ENCODE results near the gene TEX53. TPM values are rescaled to one million over a fixed set of nuclear protein-coding genes. Genes with fewer than 3 reads are reported as not detected.

TEX53 gene
- total and polyA plus RNA-seq, 10 of the 15 experiments (the other 5 are each of a cell fraction or from before 2014, with no cell fraction given) = not detected

- ChIA-PET POLR2A (no interaction called here), SMC1A (ENCODE audit: uncharacterized antibody, unreplicated experiment) (no interaction called here), RAD21 (ENCODE audit: unreplicated experiment) (no interaction called here), CTCF (no interaction called here)
- Histone ChIP-seq H2AFZ (ENCODE audit: control insufficient read depth, low read depth, low read length) (no peak overlapping the region), H3K4me1 (ENCODE audit: control insufficient read depth, insufficient read depth, low read length) (peaks cover 4% of the 10 kb centered on the region), H3K36me3 (ENCODE audit: control insufficient read depth in 2 of 2, insufficient read depth in 2 of 2, low read length in 1 of 2) (no peaks in the 10 kb centered on the region), H3K4me3 (no peak overlapping the region), H3K27me3 (replicated peaks in 1 of 2; ENCODE audit: control insufficient read depth in 2 of 2, insufficient read depth in 2 of 2, low read length in 1 of 2) (peaks cover 0 to 3% of the 10 kb centered on the region in 2 experiments; a peak in 1 of 4 replicates), H3K4me2 (ENCODE audit: control insufficient read depth, insufficient read depth) (no peak overlapping the region), H3K9me3 (replicated peaks; ENCODE audit: control insufficient read depth, insufficient read depth, low read length) (no peaks in the 10 kb centered on the region), H3K27ac (ENCODE audit: control insufficient read depth, insufficient read depth) (no peak overlapping the region), H4K20me1 (ENCODE audit: control insufficient read depth, insufficient read depth) (no peaks in the 10 kb centered on the region), H3K9ac (ENCODE audit: control insufficient read depth, insufficient read depth, low read length) (no peak overlapping the region), H3K79me2 (ENCODE audit: control insufficient read depth, insufficient read depth, low read length) (no peaks in the 10 kb centered on the region)
- intact Hi-C loops (cut with micrococcal nuclease; ENCODE audit: unreplicated experiment) (no loop called here), in situ Hi-C loops (cut with MboI) (no loop called here)
- ATAC-seq (no peak), FAIRE-seq (no peak), DNase-seq (ENCODE audit: low read depth, low spot score) (no peak)
- no peak for TF ChIP-seq NR2F1 (conservative IDR thresholded peaks at IDR 0.05)
- no peak for TF ChIP-seq ZNF207 (IDR thresholded peaks at IDR 0.05; ENCODE audit: borderline replicate concordance)
- TF ChIP-seq ELK1 (IDR thresholded peaks at IDR 0.05; ENCODE audit: low read depth, low read length) = no peak
- no peak for TF ChIP-seq USF1 (IDR thresholded peaks at IDR 0.05; ENCODE audit: borderline replicate concordance, extremely low read length, insufficient read depth, low read depth, low read length)
- no peak for TF ChIP-seq HCFC1 (IDR thresholded peaks at IDR 0.05; ENCODE audit: low read length)
- no peak for TF ChIP-seq MTA3 (IDR thresholded peaks at IDR 0.05; ENCODE audit: borderline replicate concordance, low read length)
- TF ChIP-seq FOXM1 (IDR thresholded peaks at IDR 0.05; ENCODE audit: low read depth, low read length) = no peak
- no peak for TF ChIP-seq MYB (IDR thresholded peaks at IDR 0.05; ENCODE audit: borderline replicate concordance, low read depth, low read length)
- no peak for TF ChIP-seq YY1 (IDR thresholded peaks at IDR 0.05; ENCODE audit: low read depth, low read length)
- no peak for TF ChIP-seq ZSCAN29 (IDR thresholded peaks at IDR 0.05)
- no peak for TF ChIP-seq TCF3 (IDR thresholded peaks at IDR 0.05; ENCODE audit: borderline replicate concordance, insufficient read depth, low read depth, low read length)
- TF ChIP-seq ZNF687 (IDR thresholded peaks at IDR 0.05) = no peak
- TF ChIP-seq NR2C2 (IDR thresholded peaks at IDR 0.05; ENCODE audit: borderline replicate concordance, control insufficient read depth, insufficient read length, low read depth) = no peak
- TF ChIP-seq IKZF1 (conservative IDR thresholded peaks at IDR 0.05) = no peak
- TF ChIP-seq MYC (IDR thresholded peaks at IDR 0.05; ENCODE audit: insufficient read depth, insufficient read length, insufficient replicate concordance, low read length, severe bottlenecking) = no peak
- TF ChIP-seq MTA2 (IDR thresholded peaks at IDR 0.05; ENCODE audit: low read depth) = no peak
- TF ChIP-seq MLLT1 (IDR thresholded peaks at IDR 0.05) = no peak
- no peak for TF ChIP-seq ZZZ3 (IDR thresholded peaks at IDR 0.05; ENCODE audit: control insufficient read depth, insufficient read length, low read depth)
- no peak for TF ChIP-seq NRF1 (conservative IDR thresholded peaks at IDR 0.05; ENCODE audit: low read depth, low read length)
- no TSS peak for BruUV-seq (replicated peaks)
Observed at GRCh38 chr9:114687034-114687433, 29.4 kb upstream of the TEX53 start.

Data from GM12878 (cell line).